Left lung (tissue), 10 donors: Measurements from ENCODE around the gene KRT72. TPM values are rescaled to one million over a fixed set of nuclear protein-coding genes. Genes with fewer than 3 reads are reported as not detected.

ENCODE experiments used
- ATAC-seq: fragments of 200-7000 bp; cut with Tn5 transposase; one replicate; pipeline ENCODE4 v1.9.1; 2020; ENCODE audit warnings: moderate library complexity
- DNase-seq, 4 donors: peaks; one replicate each; pipeline ENCODE4 v3.0.0-alpha.2; 2013 to 2020
- H3K27ac ChIP-seq, 2 donors: fragments of 200-600 bp; sonication (generic) in 1 of 2; one replicate each; pipeline versions ENCODE4 v1.5.0 to v1.8.0; 2020 to 2021
- H3K27me3 ChIP-seq, 2 donors: fragments of 200-600 bp; sonication (generic) in 1 of 2; one replicate each; pipeline versions ENCODE4 v1.5.0 to v1.8.0; 2020 to 2021
- H3K36me3 ChIP-seq, 2 donors: fragments of 200-600 bp; sonication (generic) in 1 of 2; one replicate each; pipeline versions ENCODE4 v1.5.0 to v1.8.0; 2020 to 2021
- H3K4me1 ChIP-seq, 2 donors: fragments of 200-600 bp; one replicate each; pipeline ENCODE4 v1.8.0; 2021
- H3K4me3 ChIP-seq, 2 donors: fragments of 200-600 bp; sonication (generic) in 1 of 2; one replicate each; pipeline versions ENCODE4 v1.5.0 to v1.8.0; 2020 to 2021; ENCODE audit warnings: mild to moderate bottlenecking in 1 of 2
- H3K9me3 ChIP-seq, 2 donors: fragments of 200-600 bp; sonication (generic) in 1 of 2; one replicate each; pipeline versions ENCODE4 v1.5.0 to v1.8.0; 2020 to 2021
- CTCF ChIP-seq, 2 donors: fragments of 200-600 bp; sonication (generic) in 1 of 2; IDR thresholded peaks; one replicate each; pipeline versions ENCODE4 v1.5.0 to v1.8.0; 2021; ENCODE audit warnings: antibody characterized with exemption in 2 of 2
- intact Hi-C, 2 donors: fragments of 100-400 bp; cut with DNase I; formaldehyde crosslinking; loops; one replicate each; pipeline versions ENCODE4 v1.11.2 to v1.14.2; 2022
- polyA plus RNA-seq, 6 donors: library from polyadenylated mRNA; unstranded; fragments of 120-200 nt; gene quantifications; one replicate each; pipeline ENCODE4 v1.2.1, GENCODE V29; 2013; ENCODE audit not compliant: insufficient read length in 6 of 6
- total RNA-seq, 2 donors: library from RNA; stranded (reverse); fragmentation: NEBNext Ultra II Directional; extraction: Animal tissue kit (Norgen Biotek cat#: 25700); gene quantifications; one replicate each; pipeline ENCODE4 v1.2.1, GENCODE V29; 2021
- donor health status: DM: no; HTN: yes; CAD: no.
- donor health status: DM: no; HTN: no; CAD: no.

Gene KRT72
- total and polyA plus RNA-seq, 8 donors, result 0.08 to 0.30 (median 0.21) TPM; not detected in 2

GRCh38 chr12:52580496-52580895, 20.8 kb downstream of the KRT72 start:
- Histone ChIP-seq H3K36me3 (no peaks in the 10 kb centered on the region), H3K27me3 (peaks cover 0 to 32% of the 10 kb centered on the region in 2 donors), H3K9me3 (no peaks in the 10 kb centered on the region), H3K27ac (no peak overlapping the region), H3K4me1 (no peaks in the 10 kb centered on the region), H3K4me3 (no peak overlapping the region)
- ATAC-seq (no peak), DNase-seq (no peak)
- intact Hi-C loops, result loop anchor here in 1 of 2 donors (5.0 to 10.0 kb wide), 2 partner anchors 297 to 394 kb away; no protein-coding TSS in a partner anchor
- TF ChIP-seq CTCF (IDR thresholded peaks at IDR 0.05), result no peak

DNA sequence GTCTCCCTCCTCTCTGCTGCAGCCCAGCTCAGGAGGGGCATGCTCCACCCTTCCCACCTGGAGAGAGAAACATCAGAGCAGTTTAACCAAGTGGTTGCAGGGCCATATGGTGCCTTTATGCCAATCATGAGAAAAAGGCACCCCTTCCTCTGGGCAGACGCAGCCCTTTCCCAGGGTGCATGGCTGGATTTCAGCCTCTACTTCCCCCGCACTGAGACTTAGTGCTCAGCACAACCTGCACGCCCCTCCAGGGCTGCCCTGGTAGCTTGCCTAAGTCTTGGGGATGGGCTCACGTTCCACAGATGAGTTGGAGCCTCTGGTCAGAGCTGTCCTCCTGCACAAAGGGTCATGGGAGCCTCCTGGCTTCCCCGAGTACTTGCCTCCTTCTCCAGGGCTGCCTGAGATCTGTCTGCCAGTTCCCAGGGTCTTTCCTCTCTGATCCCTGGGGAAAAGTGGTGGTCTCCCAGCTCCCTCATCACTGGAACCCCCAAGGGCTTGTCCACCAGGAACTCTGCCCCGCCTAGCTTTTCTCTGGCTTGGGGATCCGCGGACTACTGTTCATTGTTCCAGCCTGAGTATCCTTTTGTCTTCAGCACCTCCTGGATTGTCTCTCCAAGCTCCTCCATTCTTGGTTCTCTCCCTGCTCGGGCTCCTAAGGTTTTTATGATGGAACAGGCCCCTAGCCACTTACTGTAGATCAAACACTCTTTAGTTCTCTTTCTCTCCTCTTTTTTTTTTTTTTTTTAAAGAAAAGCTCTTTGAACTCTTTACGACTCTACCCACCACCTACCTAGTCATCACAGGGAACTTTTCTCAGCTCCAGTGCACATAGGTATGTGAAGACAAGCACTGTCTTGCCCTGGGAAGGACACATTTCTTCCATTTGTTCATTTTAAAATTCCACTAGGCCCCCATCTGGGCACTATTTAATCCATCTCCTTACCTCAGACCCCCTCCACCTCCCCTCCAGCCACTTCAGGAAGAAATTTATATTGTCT, 21.5 kb downstream of the KRT72 start:
- no peak overlapping the region for H3K27ac ChIP-seq
- TF ChIP-seq CTCF (IDR thresholded peaks at IDR 0.05), result no peak
- peaks cover 0 to 32% of the 10 kb centered on the region in 2 donors for H3K27me3 ChIP-seq
- H3K9me3 ChIP-seq, result no peaks in the 10 kb centered on the region
- no peak for DNase-seq
- ATAC-seq, result no peak
- intact Hi-C loops, result loop anchor here in 1 of 2 donors (5.0 to 10.0 kb wide), 2 partner anchors 298 to 395 kb away; no protein-coding TSS in a partner anchor
- H3K4me3 ChIP-seq, result no peak overlapping the region
- H3K36me3 ChIP-seq, result no peaks in the 10 kb centered on the region
- no peaks in the 10 kb centered on the region for H3K4me1 ChIP-seq

DNA sequence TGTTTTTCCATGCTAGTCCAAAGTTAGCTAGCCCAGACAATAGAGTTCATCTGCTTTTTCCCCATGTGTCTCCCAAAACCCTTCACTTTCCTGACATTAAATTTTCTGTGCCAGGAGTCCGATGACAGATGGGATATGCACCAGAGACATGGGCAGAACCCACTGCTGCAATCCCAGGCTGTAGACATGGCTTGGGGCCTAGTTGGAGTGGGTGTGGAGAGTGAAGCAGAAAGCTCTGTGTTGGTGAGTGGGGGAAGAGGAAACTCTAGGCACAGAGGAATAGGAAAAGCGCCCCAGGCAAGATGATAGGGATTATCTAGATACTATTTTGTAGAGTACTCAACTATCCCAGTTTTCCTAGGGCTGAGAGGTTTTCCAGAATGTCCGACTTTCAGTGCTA, 22.8 kb downstream of the KRT72 start:
- Histone ChIP-seq H3K4me1 (no peaks in the 10 kb centered on the region), H3K27me3 (peaks cover 0 to 42% of the 10 kb centered on the region in 2 donors), H3K9me3 (no peaks in the 10 kb centered on the region), H3K27ac (no peak overlapping the region), H3K36me3 (no peaks in the 10 kb centered on the region), H3K4me3 (no peak overlapping the region)
- no peak for TF ChIP-seq CTCF (IDR thresholded peaks at IDR 0.05)
- ATAC-seq, result no peak
- intact Hi-C loops, result no loop called here
- DNase-seq, result no peak

DNA sequence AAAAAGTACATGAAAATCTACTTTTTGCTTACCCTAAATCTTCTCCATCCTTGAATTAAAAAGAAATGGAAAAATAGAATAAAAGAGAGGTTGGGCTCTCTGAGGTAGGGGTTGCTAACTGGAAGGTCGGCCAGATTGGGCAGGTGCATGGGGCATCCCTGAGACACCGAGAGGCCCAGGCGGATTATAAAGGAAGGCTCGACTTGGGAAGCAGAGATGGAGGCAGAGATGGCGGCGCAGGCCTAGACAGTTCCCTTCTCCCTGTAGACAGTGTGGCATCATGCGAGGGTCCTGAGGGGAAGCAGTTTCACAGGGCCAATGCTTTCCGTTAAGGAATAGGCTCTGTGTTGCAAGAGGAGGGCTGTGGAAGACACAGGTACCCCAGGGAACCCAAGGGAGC, 23.9 kb downstream of the KRT72 start:
- H3K4me3 ChIP-seq, result no peak overlapping the region
- peaks cover 0 to 40% of the 10 kb centered on the region in 2 donors for H3K27me3 ChIP-seq
- DNase-seq, result no peak
- no peak for ATAC-seq
- TF ChIP-seq CTCF (IDR thresholded peaks at IDR 0.05), result no peak
- H3K4me1 ChIP-seq, result no peaks in the 10 kb centered on the region
- no peaks in the 10 kb centered on the region for H3K9me3 ChIP-seq
- no peaks in the 10 kb centered on the region for H3K36me3 ChIP-seq
- intact Hi-C loops, result no loop called here
- H3K27ac ChIP-seq, result no peak overlapping the region

- intact Hi-C loops, result no loop called here
- no peak overlapping the region for H3K27ac ChIP-seq
- no peaks in the 10 kb centered on the region for H3K9me3 ChIP-seq
- no peak for DNase-seq
- no peak overlapping the region for H3K4me3 ChIP-seq
- no peaks in the 10 kb centered on the region for H3K36me3 ChIP-seq
- ATAC-seq, result no peak
- peaks cover 0 to 42% of the 10 kb centered on the region in 2 donors for H3K27me3 ChIP-seq
- no peak for TF ChIP-seq CTCF (IDR thresholded peaks at IDR 0.05)
- no peaks in the 10 kb centered on the region for H3K4me1 ChIP-seq
Measured at GRCh38 chr12:52575948-52576347, 25.3 kb downstream of the KRT72 start.
